H9 (cell line): ENCODE data around the gene ATP8A2. TPM values are rescaled to one million over a fixed set of nuclear protein-coding genes. Genes with fewer than 3 reads are reported as not detected.

Experiments used
- DNase-seq: peaks from one replicate; pipeline ENCODE4 v3.0.0-alpha.2; 2017
- H2AFZ ChIP-seq: one replicate; pipeline ENCODE4 v1.6.1; 2013; ENCODE audit warnings: mild to moderate bottlenecking, low read length, control low read depth, moderate library complexity
- H2AK5ac ChIP-seq: 2 replicates; pipeline ENCODE4 v1.6.1; 2013; ENCODE audit warnings: low read length, control low read depth, mixed read lengths; ENCODE audit not compliant: insufficient read length
- H2BK120ac ChIP-seq: one replicate; pipeline ENCODE4 v1.6.1; 2013; ENCODE audit warnings: low read depth, mild to moderate bottlenecking, low read length, control low read depth, inconsistent platforms; ENCODE audit not compliant: poor library complexity, severe bottlenecking
- H2BK12ac ChIP-seq: 2 replicates; pipeline ENCODE4 v1.6.1; 2013; ENCODE audit warnings: low read length, control low read depth, mixed read lengths, low read depth; ENCODE audit not compliant: insufficient read length
- H2BK15ac ChIP-seq: 2 replicates; pipeline ENCODE4 v1.6.1; 2013; ENCODE audit warnings: low read depth, low read length, control low read depth
- H2BK20ac ChIP-seq: one replicate; pipeline ENCODE4 v1.6.1; 2013; ENCODE audit warnings: low read depth, mild to moderate bottlenecking, low read length, control low read depth, inconsistent platforms; ENCODE audit not compliant: poor library complexity, severe bottlenecking
- H2BK5ac ChIP-seq: 2 replicates; pipeline ENCODE4 v1.6.1; 2013; ENCODE audit warnings: low read length, control low read depth, mixed read lengths; ENCODE audit not compliant: insufficient read length
- H3K14ac ChIP-seq: 2 replicates; pipeline ENCODE4 v1.6.1; 2013; ENCODE audit warnings: low read length, control low read depth; ENCODE audit not compliant: insufficient read depth
- H3K18ac ChIP-seq: 2 replicates; pipeline ENCODE4 v1.6.1; 2013; ENCODE audit warnings: low read depth, mild to moderate bottlenecking, mixed read lengths, low read length, control low read depth; ENCODE audit not compliant: insufficient read length
- H3K23ac ChIP-seq: 2 replicates; pipeline ENCODE4 v1.6.1; 2013; ENCODE audit warnings: low read length, control low read depth, mixed read lengths, low read depth; ENCODE audit not compliant: insufficient read length
- H3K23me2 ChIP-seq: 2 replicates; pipeline ENCODE4 v1.6.1; 2013; ENCODE audit warnings: low read depth, mild to moderate bottlenecking, mixed read lengths, low read length, control low read depth; ENCODE audit not compliant: insufficient read length, poor library complexity, severe bottlenecking
- H3K27ac ChIP-seq: 2 replicates; pipeline ENCODE4 v1.5.1; 2013; ENCODE audit warnings: low read length, control low read depth, mixed read lengths, low read depth; ENCODE audit not compliant: insufficient read length
- H3K27me3 ChIP-seq: 2 replicates; pipeline ENCODE4 v1.6.1; 2013; ENCODE audit warnings: low read length, control low read depth, inconsistent platforms; ENCODE audit not compliant: insufficient read depth
- H3K4ac ChIP-seq: 2 replicates; pipeline ENCODE4 v1.6.1; 2013; ENCODE audit warnings: low read depth, mild to moderate bottlenecking, control low read depth, inconsistent platforms, low read length, moderate library complexity
- H3K4me1 ChIP-seq: 2 replicates; pipeline ENCODE4 v1.6.1; 2013; ENCODE audit warnings: low read length, control low read depth, inconsistent platforms; ENCODE audit not compliant: insufficient read depth
- H3K4me2 ChIP-seq: 2 replicates; pipeline ENCODE4 v1.6.1; 2013; ENCODE audit warnings: low read length, control low read depth, mixed read lengths; ENCODE audit not compliant: insufficient read length, insufficient read depth
- H3K56ac ChIP-seq: 2 replicates; pipeline ENCODE4 v1.6.1; 2013; ENCODE audit warnings: low read depth, mild to moderate bottlenecking, mixed read lengths, low read length, control low read depth; ENCODE audit not compliant: insufficient read length
- H3K79me1 ChIP-seq: 2 replicates; pipeline ENCODE4 v1.6.1; 2013; ENCODE audit warnings: low read depth, mild to moderate bottlenecking, moderate library complexity, low read length, control low read depth, inconsistent platforms; ENCODE audit not compliant: insufficient read depth, poor library complexity, severe bottlenecking
- H3K79me2 ChIP-seq: 2 replicates; pipeline ENCODE4 v1.6.1; 2013; ENCODE audit warnings: low read length, control low read depth, inconsistent platforms; ENCODE audit not compliant: insufficient read depth
- H3K9ac ChIP-seq: 2 replicates; pipeline ENCODE4 v1.6.1; 2013; ENCODE audit warnings: low read length, control low read depth, mixed read lengths; ENCODE audit not compliant: insufficient read length; ENCODE audit errors: extremely low read depth
- H3K9me3 ChIP-seq: one replicate; pipeline ENCODE4 v1.6.1; 2013; ENCODE audit warnings: low read depth, low read length, inconsistent platforms; ENCODE audit not compliant: control insufficient read depth
- H3T11ph ChIP-seq: one replicate; pipeline ENCODE4 v1.6.1; 2013; ENCODE audit warnings: mild to moderate bottlenecking, low read length, control low read depth, inconsistent platforms
- H4K20me1 ChIP-seq: one replicate; pipeline ENCODE4 v1.6.1; 2013; ENCODE audit not compliant: control insufficient read depth, insufficient read length, insufficient read depth
- H4K5ac ChIP-seq: 2 replicates; pipeline ENCODE4 v1.6.1; 2013; ENCODE audit warnings: low read depth, mild to moderate bottlenecking, mixed read lengths, low read length, control low read depth; ENCODE audit not compliant: insufficient read length
- H4K8ac ChIP-seq: replicated peaks from 2 replicates; pipeline ENCODE4 v1.6.1; 2013; ENCODE audit warnings: low read length, control low read depth, mixed read lengths, low read depth; ENCODE audit not compliant: insufficient read length
- H4K91ac ChIP-seq: 2 replicates; pipeline ENCODE4 v1.6.1; 2013; ENCODE audit warnings: low read depth, mild to moderate bottlenecking, moderate library complexity, mixed read lengths, low read length, control low read depth; ENCODE audit not compliant: insufficient read length
- H3K27ac Mint-ChIP-seq, 3 experiments: 2 replicates in 2 of 3; 3 replicates in 1 of 3; pipeline ENCODE4 v1.8.0; 2020 to 2021; ENCODE audit warnings: mixed read lengths in 3 of 3, mild to moderate bottlenecking in 1 of 3, moderate library complexity in 1 of 3
- H3K27me3 Mint-ChIP-seq: 2 replicates; pipeline ENCODE4 v1.8.0; 2021; ENCODE audit warnings: low read depth, mild to moderate bottlenecking, moderate library complexity, mixed read lengths
- H3K36me3 Mint-ChIP-seq, 3 experiments: 2 replicates in 2 of 3; 3 replicates in 1 of 3; pipeline ENCODE4 v1.8.0; 2020 to 2021; ENCODE audit warnings: low read depth in 3 of 3, mixed read lengths in 3 of 3; ENCODE audit not compliant: insufficient read depth in 1 of 3
- H3K4me1 Mint-ChIP-seq, 2 experiments: 2 replicates each; pipeline ENCODE4 v1.8.0; 2020; ENCODE audit warnings: mixed read lengths in 2 of 2
- H3K4me3 Mint-ChIP-seq, 2 experiments: 2 replicates in 1 of 2; 3 replicates in 1 of 2; pipeline ENCODE4 v1.8.0; 2020 to 2021; ENCODE audit warnings: mild to moderate bottlenecking in 2 of 2, mixed read lengths in 2 of 2, moderate library complexity in 1 of 2
- H3K9me3 Mint-ChIP-seq, 2 experiments: 2 replicates in 1 of 2; 3 replicates in 1 of 2; pipeline ENCODE4 v1.8.0; 2020; ENCODE audit warnings: mild to moderate bottlenecking in 2 of 2, mixed read lengths in 2 of 2, moderate library complexity in 1 of 2
- CTCF ChIP-seq: fragments of 200-600 bp; sonication (generic); conservative IDR thresholded peaks from 3 replicates; pipeline ENCODE4 v1.8.0; 2021; ENCODE audit warnings: antibody characterized with exemption, mild to moderate bottlenecking
- whole genome bisulfite sequencing: extraction: QIAGEN DNeasy Blood & Tissue Kit; methylation state at CpG from one replicate; pipeline ENCODE4 v1.1.7; 2013; ENCODE audit warnings: missing lambda C conversion rate, low lambda C conversion rate, mixed read lengths; ENCODE audit not compliant: insufficient read length; ENCODE audit errors: extremely low coverage; 5-methylcytosine and 5-hydroxymethylcytosine counted together
- total RNA-seq: library from RNA; stranded (reverse); gene quantifications from 2 replicates; pipeline ENCODE4 v1.2.1, GENCODE V29; 2021

The ATP8A2 gene
- total RNA-seq, 1 experiment from 2014 or later = 18.2 TPM

- H3K27me3 ChIP-seq = no peaks in the 10 kb centered on the region
- Mint-ChIP-seq H3K27ac (no peak overlapping the region; a peak in 1 of 7 replicates), H3K4me1 (no peaks in the 10 kb centered on the region), H3K4me3 (no peak overlapping the region), H3K9me3 (peaks cover 0 to 3% of the 10 kb centered on the region in 2 experiments; a peak in 1 of 5 replicates), H3K36me3 (no peaks in the 10 kb centered on the region), H3K27me3 (no peaks in the 10 kb centered on the region)
- H3K4me1 ChIP-seq = no peaks in the 10 kb centered on the region
- H3K23me2 ChIP-seq = no peaks in the 10 kb centered on the region
- no peak overlapping the region for H3K56ac ChIP-seq
- no peak overlapping the region for H2AFZ ChIP-seq
- H3K4me2 ChIP-seq = no peak overlapping the region
- no peak overlapping the region for H2BK20ac ChIP-seq
- H2BK5ac ChIP-seq = no peak overlapping the region
- H4K5ac ChIP-seq = no peak overlapping the region
- no peak for DNase-seq
- no peaks in the 10 kb centered on the region for H3K79me1 ChIP-seq
- no peak overlapping the region for H3K4ac ChIP-seq
- no peaks in the 10 kb centered on the region for H4K20me1 ChIP-seq
- H3K9me3 ChIP-seq = no peaks in the 10 kb centered on the region
- no peak overlapping the region for H3K18ac ChIP-seq
- H3K9ac ChIP-seq = no peak overlapping the region
- no peak overlapping the region for H3T11ph ChIP-seq
- WGBS = no CpG with 5 or more reads among the region's 4 CpGs
- no peak overlapping the region for H2BK15ac ChIP-seq
- no peak overlapping the region for H2BK120ac ChIP-seq
- no peak overlapping the region for H4K8ac ChIP-seq
- TF ChIP-seq CTCF = no peak
- no peak overlapping the region for H3K27ac ChIP-seq
- no peak overlapping the region for H3K14ac ChIP-seq
- H3K79me2 ChIP-seq = no peaks in the 10 kb centered on the region
- no peak overlapping the region for H4K91ac ChIP-seq
- H2AK5ac ChIP-seq = no peak overlapping the region
- H3K23ac ChIP-seq = no peak overlapping the region
- H2BK12ac ChIP-seq = no peak overlapping the region
Observed at GRCh38 chr13:25683056-25683455, 311.3 kb downstream of the ATP8A2 start.
